ENCODE results near the gene AREG.

- no peak for TF ChIP-seq CTCF (IDR thresholded peaks at IDR 0.05)
- TF ChIP-seq POLR2A (IDR thresholded peaks at IDR 0.05), result no peak
Observed at GRCh38 chr4:74481891-74482609, 37.1 kb downstream of the AREG start.
